AG08395 (cell line): ENCODE data around the gene TRIM38.

Source experiments
- DNase-seq: peaks from one replicate; pipeline ENCODE4 v3.0.0; 2012; ENCODE audit warnings: mixed read lengths, low spot score

Gene TRIM38

GRCh38 chr6:26026833-26027490, 64.4 kb downstream of the TRIM38 start:
- peak; percentile 75 for DNase-seq

DNA sequence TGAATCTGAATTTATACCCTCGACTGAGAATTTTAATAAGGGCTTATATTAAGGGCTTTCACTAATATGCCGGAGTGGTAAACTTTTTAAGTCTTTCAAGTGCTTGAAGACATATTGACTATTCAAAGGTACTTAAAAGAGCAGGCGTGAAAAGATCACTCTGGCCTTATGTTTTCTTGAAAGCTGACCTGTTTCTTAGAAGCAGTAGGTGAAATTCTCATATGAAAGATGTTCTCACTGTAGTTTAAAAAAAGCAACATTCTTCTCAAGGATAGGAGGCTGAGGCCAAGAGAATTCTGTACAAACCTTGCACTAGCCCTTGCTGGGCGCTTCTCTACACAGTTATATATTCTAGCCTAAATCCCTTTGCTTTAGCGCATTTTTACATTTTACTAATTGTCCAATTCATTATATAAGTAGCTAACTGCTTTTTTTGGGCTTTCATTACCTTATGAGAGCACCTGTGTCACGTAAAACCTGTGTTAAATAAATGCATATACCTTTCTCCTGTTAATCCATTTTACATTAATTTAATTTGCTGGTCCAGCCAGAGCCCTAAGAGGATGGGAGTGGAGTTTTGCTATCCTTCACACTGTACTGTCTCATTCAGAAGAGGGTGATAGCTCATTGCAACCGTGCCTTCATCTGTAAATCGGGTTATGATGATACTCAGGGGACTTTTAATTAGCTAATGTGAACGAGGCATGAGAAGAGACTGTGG, 65.0 kb downstream of the TRIM38 start:
- DNase-seq = no peak

- DNase-seq = no peak
Measured at GRCh38 chr6:26028212-26028745, 65.7 kb downstream of the TRIM38 start.

DNA sequence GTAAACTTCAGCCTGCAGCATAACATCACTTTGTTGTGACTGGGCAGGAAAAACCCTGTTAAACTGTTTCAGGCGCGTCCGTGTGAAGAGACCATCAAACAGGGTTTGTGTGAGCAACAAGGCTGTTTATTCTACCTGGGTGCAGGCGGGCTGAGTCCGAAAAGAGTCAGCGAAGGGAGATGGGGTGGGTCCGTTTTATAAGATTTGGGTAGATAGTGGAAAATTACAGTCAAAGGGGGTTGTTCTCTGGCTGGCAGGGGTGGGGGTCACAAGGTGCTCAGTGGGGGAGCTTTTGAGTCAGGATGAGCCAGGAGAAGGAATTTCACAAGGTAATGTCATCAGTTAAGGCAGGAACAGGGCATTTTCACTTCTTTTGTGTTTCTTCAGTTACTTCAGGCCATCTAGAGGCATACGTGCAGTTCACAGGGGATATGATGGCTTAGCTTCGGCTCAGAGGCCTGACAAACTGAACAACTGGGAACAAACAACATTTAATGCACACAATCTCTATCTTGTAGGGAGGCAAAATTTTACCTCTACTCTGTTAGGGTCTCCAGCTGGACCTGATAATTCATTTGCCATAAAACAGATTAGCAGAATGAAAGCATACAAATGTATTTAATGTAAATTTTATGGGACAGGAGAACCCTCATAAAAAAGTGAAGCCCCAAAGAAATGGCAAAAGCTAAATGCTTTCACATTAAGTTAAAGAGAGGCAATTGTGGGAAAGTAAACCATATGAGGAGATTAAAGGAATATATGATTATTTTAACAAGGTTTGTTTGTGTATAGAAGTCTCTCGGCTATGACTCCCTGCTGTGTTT, 66.4 kb downstream of the TRIM38 start:
- no peak for DNase-seq

GRCh38 chr6:26029570-26029856, 66.9 kb downstream of the TRIM38 start:
- DNase-seq = no peak

GRCh38 chr6:26029857-26030653, 67.5 kb downstream of the TRIM38 start:
- no peak for DNase-seq

DNA sequence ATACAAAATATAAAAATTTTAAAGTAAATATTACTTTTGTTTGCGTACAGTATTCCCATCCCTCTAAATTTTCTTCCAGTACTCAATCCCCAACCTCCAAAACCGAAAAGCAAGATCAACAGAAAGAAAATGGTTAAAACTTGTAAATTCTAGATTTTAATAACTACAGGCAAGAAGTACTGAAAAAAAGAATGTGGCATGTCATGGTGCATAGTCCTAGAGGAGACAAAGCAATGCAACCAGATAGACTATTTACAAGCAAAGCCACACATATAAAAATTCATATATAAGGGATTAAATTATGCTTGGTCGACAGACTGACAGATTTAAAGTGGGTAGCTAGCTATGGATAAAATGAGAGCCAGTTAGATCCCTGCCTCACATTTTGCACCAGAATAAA, 68.1 kb downstream of the TRIM38 start:
- no peak for DNase-seq

GRCh38 chr6:26031151-26031594, 68.6 kb downstream of the TRIM38 start:
- no peak for DNase-seq

DNA sequence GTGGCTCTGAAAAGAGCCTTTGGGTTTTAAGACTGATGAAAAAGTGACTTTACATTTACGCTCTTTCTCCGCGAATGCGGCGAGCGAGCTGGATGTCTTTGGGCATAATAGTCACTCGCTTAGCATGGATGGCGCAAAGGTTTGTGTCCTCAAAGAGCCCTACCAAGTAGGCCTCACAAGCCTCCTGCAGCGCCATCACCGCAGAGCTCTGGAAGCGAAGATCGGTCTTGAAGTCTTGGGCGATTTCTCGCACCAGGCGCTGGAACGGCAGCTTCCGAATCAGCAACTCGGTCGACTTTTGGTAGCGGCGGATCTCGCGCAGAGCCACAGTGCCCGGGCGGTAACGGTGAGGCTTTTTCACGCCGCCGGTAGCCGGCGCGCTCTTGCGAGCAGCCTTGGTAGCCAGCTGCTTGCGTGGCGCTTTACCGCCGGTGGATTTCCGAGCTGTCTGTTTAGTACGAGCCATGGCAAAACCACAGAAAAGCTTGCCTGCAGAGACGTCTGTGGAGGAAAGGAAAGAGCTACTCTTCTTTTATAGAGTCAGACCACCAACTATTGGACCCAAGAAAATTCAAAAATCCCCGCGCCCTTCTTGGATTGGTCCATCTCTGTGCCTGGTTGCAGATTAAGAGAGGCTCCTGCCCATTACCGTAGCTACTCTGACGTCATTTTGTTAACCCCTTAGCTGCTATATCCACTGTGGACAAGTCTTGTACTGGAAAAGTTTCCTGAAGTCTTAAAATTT, 69.2 kb downstream of the TRIM38 start:
- peak; percentile 98 for DNase-seq

DNA sequence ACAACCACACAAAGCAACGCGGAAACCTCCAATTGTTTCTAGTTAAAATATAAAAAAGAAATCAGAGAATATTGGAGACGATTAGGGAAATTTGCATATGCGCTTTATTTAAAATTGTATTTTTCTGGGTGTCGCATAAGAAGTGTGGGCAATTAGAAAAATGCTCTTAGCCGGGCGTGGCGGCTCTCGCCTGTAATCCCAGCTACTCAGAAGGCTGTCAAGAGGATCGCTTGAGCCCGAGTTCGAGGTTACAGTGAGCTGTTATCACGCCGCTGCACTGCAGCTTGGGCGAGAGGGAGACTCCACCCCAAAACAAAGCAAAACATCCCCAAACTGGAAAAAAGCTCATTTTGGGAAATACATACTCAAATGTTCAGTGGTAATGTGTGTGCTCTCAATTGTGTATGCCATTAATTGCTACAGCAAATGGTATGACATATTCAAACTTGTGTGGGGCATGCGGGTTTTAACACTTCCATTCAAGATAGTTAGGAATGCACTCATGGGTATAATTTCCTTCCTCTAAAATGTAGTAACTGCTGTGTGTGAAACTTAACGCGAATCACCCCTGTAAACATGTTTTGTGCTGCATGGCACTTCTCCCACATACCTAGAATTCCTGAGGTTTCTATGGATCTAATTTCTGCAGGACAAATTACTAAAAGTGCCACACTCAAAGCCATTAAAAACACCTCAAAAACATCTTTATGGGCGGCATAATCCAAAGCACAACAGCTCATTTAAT, 69.9 kb downstream of the TRIM38 start:
- peak; percentile 26 for DNase-seq

DNA sequence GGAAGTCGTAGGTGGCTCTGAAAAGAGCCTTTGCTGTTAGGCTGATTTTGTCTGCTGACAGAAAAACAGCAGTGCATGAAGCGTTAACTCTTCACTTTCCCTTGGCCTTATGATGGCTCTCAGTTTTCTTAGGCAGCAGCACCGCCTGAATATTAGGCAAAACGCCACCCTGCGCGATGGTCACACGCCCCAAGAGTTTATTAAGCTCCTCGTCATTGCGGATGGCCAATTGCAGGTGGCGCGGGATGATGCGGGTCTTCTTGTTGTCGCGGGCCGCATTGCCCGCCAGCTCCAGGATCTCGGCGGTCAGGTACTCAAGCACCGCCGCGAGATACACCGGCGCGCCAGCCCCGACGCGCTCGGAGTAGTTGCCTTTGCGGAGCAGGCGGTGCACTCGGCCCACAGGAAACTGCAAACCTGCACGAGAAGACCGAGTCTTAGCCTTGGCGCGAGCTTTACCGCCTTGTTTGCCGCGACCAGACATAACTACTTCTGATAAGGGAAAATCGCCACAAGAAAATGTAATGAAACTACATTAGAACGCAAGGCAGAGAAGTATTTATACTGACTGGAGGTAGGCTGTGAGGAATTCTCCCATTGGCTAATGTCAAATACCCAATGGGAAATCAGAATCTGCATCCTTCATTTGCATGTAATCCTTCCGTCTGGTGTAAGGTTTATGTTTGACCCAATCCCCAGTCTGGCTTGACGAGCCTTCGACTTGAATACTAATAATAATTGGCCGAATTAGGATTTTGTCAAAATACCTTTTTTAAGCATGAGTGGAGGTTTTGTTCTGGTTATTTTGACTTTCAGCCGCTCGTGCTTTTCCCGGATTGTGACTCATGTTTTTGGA, 70.7 kb downstream of the TRIM38 start:
- peak; percentile 93 for DNase-seq

- DNase-seq = no peak
Measured at GRCh38 chr6:26033941-26034354, 71.3 kb downstream of the TRIM38 start.

DNA sequence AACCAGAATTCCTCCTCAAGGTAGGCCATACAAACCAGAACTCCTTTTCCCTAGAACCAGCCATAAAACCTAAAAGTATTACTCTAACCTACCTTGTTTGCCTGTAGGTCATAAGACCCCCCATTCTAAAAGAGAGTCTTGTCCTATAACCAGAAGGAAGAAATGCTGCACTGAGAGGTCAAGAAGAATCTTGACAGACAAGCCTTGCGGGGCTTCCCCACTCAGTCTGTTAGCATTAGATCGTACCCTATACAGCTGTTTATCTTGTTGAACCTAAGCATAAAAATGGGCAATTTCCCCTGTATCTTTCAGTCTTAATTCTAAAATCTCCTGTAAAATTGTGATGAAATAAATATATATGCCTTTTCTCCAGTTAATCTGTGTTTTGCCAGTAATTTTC, 72.3 kb downstream of the TRIM38 start:
- no peak for DNase-seq
